Measurements from ENCODE around the gene CYP4Z1.
"Not testable (repeated sequence)": the region's sequence is repeated elsewhere in the genome, so short reads cannot be mapped to it uniquely, and the experiment has no call there.

CYP4Z1 gene

DNA sequence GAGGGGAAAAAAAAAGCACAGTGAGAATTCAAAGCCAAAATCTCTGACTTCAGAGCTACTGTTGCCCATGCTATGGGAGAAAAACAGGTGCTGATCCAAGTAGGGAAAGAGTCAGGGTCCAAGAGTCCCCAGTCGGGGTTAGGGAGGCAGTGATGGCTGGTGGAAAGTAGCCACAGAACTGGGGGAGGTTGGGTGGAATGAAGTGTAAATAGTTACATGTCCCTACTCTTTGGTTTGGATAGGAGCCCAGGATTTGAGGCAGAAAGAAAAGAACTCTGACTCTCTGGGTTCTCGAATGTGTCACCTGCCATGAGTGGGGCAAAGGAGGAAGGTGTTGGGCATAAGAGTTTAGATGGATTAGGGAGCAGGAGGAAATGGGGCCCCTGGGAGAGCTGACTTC, 61.8 kb downstream of the CYP4Z1 start:
- not testable (repeated sequence) for DNase-seq

DNA sequence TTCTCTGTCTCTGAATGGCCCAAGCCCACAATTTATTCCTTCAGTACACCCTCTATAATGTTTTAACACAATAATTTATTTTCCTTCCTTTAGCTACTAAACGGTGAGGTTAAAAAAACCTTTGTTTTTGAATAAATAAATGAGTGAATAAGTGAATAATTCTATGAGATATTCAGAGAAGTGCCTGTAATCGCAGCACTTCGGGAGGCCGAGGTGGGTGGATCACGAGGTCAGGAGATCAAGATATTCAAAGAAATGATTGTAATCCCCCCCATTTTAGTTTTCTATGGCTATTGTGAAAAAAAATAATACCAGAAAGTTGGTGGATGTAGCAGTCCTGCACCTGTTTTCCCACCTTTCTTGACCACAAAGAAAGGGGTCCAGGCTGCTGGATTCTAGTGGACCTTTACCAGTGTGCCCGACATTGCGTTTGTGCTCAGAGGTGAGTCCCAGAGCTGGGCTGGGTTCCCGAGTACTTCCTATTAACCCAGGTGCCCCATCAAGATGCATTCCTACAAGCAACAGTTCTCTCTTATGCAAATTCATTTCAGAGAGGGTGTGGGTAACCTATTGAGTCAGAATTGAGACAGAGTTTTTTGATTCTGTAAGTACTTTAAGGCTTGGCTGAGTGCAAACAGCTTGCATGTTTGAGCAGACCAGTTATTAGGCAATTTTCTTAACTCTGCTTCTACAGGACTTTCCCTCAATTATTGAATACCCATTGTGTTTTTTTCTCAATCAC, 62.6 kb downstream of the CYP4Z1 start:
- not testable (repeated sequence) for DNase-seq

DNA sequence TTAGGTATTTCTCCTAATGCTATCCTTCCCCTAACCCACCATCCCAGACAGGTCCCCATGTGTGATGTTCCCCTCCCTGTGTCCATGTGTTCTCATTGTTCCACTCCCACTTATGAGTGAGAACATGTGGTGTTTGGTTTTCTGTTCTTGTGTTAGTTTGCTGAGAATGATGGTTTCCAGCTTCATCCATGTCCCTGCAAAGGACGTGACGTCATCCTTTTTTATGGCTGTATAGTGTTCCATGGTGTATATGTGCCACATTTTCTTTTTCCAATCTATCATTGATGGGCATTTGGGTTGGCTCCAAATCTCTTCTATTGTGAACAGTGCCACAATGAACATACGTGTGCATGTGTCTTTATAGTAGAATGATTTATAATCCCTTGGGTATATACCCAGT, 65.6 kb downstream of the CYP4Z1 start:
- not testable (repeated sequence) for DNase-seq

DNA sequence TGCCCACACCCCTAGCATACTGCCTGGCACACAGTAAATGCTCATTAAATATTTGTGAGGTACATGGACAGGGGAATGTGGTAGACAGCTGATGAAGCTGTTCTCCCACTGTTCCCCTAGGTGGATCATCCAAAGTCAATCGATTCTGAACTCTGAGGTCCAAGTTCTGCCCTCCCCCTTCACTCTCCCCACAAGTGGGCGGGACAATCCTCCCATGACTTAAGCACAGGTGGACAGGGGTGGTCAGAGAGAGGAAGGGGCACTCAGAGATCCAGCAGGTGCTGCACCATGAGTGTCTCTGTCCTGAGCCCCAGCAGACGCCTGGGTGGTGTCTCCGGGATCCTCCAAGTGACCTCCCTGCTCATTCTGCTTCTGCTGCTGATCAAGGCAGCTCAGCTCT, 70.2 kb downstream of the CYP4Z1 start, which contains the start of gene CYP4A22:
Gene CYP4A22, plus strand, starts transcription at position 244 of the 400 bp plus-strand sequence. Its CDS starts 45 bp downstream, at position 289.
- DNase-seq = no peak

DNA sequence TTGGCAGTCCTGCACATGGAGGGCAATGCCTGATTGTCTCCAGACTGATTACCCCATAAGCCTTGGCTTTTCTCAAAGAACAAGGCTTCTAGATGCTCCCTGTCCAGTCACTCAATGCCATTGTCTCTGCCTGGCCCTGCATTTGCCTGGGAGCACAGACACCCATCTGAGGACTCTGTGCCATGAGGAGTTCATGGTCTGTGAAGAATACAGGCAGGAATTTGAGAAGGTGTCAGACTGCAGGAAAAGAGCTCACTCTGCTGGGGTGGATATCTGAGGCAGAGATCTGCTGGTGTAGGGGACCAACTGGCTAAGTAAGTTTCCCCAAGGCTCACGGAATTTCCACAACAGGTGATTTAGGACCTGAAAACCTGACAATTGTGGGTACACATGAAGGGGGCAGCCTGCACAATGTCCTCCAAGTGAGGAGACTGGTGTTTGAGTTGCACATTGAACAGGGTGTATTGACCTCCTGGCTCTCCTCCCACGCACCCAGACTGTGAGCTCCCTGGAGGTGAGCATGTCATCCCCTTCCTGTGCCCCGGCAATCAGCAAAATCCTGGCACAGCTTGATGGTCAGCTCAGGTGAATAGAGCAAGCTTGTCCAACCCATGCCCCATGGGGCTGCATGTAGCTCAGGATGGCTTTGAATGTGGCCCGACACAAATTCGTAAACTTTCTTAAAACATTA, 71.0 kb downstream of the CYP4Z1 start:
- DNase-seq = no peak

GRCh38 chr1:47140358-47140757, 73.3 kb downstream of the CYP4Z1 start:
- DNase-seq = not testable (repeated sequence)

DNA sequence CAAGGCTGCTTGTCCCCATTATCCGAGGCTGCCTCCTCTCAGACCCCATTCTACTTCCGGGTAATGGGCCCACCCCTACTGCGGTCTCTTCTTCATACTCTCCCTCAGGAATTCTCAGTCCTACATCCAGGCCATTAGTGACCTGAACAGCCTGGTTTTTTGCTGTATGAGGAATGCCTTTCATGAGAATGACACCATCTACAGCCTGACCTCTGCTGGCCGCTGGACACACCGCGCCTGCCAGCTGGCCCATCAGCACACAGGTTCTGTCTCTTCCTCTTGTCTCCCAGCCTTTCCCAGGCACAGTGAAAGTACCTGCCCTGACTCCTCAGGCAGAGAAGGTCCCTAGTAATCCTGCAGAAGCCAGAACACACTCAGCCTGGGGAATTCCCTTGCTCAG, 76.6 kb downstream of the CYP4Z1 start:
- not testable (repeated sequence) for DNase-seq

DNA sequence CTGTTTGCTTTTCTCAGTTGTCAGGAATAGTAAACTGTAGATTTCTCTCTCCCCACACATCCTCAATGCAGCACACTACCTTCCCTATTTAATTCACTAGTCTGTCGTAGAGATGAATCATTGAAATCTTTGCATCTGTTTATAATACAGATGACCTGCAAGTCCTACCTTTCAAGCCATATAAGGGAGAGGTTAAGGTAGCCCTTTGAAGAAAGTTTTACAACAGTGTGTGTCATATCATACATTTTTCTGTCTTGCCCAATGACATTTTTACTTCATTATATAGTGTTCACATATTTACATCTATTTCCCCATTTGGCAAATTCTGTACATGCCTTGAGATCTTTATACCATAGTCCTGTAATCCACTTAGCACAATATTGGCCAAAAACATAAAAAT, 79.5 kb downstream of the CYP4Z1 start:
- not testable (repeated sequence) for DNase-seq

DNA sequence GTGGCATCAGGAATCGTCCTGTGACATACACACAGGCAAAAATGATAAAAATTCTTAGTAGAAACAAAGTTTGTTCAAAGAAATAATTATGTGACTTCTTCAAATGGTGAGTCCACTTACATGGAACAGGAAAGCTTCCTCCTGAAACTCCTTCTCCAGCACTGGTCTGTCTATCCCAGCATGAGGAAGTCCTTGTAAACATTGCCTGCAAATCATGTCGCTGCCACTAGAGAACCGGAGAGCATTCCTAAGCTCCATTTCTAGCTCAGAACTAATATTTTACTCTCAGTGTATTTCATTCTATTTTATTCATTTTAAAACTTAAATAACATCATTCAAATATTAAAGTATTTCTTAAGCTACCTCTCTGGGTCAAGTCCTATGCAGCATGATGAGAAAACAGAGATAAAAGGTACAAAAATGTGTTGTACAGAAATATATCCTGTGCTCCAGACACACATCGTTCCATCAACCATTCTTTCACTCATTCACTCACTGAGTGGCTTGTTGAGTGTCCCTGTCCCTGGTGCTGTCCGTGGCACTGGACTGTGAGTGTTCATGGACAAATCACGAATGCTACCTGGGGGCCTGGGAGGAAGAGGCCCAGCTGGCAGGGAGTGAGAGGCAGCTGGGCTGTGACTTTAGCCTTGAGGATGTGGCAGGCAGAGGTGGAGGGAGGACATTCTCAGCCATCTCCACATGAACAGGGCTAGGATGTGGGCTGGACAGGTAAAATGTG, 80.2 kb downstream of the CYP4Z1 start:
- DNase-seq = no peak

DNA sequence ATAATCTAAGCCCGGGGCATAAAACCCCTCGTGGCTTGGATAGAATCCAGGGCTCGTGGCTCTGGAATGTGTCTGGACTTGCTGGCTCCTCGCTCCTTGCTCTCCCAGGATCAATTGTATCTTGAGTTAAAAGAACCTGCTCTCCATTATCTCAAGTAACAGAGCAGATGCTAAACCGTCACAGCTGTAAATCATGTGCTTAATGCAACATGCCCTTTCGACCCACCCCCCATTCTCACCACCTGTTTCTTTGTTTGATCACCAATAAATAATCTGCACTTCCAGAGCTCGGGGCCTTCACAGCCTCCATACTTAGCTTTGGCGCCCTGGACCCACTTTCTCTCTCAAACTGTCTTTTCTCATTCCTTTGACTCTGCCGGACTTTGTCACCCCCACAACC, 82.1 kb downstream of the CYP4Z1 start:
- DNase-seq = peak; percentile 62 to 92

DNA sequence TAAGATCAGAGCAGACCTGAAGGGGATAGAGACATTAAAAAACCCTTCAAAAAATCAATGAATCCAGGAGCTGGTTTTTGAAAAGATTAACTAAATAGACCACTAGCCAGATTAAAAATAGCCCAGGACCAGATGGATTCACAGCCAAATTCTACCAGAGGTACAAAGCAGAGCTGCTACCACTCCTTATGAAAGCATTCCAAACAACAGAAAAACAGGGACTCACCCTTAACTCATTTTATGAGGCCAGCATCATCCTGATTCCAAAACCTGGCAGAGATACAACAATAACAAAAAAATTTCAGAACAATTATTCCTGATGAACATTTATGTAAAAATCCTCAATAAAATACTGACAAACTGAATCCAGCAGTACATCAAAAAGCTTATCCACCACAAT, 89.4 kb downstream of the CYP4Z1 start:
- DNase-seq = not testable (repeated sequence)

DNA sequence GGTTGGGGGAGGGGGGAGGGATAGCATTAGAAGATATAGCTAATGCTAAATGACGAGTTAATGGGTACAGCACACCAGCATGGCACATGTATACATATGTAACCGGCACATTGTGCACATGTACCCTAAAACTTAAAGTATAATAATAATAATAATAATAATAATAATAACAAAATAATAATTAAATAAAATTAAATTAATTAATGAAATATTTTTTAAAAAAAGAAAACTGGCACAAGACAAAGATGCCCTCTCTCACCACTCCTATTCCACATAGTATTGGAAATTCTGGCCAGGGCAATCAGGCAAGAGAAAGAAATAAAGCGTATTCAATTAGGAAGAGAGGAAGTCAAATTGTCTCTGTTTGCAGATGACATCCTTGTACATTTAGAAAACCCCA, 90.9 kb downstream of the CYP4Z1 start:
- not testable (repeated sequence) for DNase-seq

DNA sequence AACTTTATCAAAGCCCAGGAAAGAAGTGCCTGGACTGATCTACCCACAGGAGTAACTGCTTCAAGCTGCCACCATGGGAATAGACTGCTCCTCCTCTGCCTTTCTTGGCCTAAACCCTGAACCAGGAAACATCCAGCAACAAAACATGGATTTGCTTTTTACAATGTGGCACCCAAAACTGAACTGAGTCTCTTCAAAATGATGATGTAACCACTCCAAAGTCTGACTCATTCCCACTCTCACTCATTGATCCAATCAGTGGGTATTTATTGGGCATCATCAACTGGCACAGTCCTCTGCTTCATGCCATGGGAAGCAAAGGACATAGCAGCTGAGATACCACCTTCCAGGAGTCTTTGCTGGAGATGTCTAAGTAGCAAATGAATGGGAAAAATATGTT, 93.7 kb downstream of the CYP4Z1 start:
- no peak for DNase-seq

GRCh38 chr1:47161298-47162040, 94.4 kb downstream of the CYP4Z1 start:
- no peak for DNase-seq

- no peak for DNase-seq
Observed at GRCh38 chr1:47164552-47164951, 97.5 kb downstream of the CYP4Z1 start.

All from NCI-H524 (cell line).